Activated naive CD4-positive, alpha-beta T cell treated with Interleukin-2 at 50 U/mL for 16 hours (primary cell): ENCODE data around the gene IFNA10.
"Not testable (repeated sequence)": the region's sequence is repeated elsewhere in the genome, so short reads cannot be mapped to it uniquely, and the experiment has no call there.

Experiments used
- DNase-seq: peaks from one replicate; pipeline ENCODE4 v3.0.0-alpha.2; 2020

IFNA10 gene

GRCh38 chr9:21207043-21207442 is at the start of gene IFNA10:
TSS of gene IFNA10 (minus strand) at chr9:21207143. CDS start at chr9:21207097, 46 bp downstream.
- not testable (repeated sequence) for DNase-seq

- DNase-seq: no peak
Measured at GRCh38 chr9:21255538-21256212, 48.7 kb upstream of the IFNA10 start.

- no peak for DNase-seq
Measured at GRCh38 chr9:21252721-21253547, 46.0 kb upstream of the IFNA10 start.

- no peak for DNase-seq
Measured at GRCh38 chr9:21251638-21252037, 44.7 kb upstream of the IFNA10 start.

- DNase-seq: no peak
Measured at GRCh38 chr9:21251190-21251589, 44.2 kb upstream of the IFNA10 start.

- DNase-seq: no peak
Measured at GRCh38 chr9:21244836-21245235, 37.9 kb upstream of the IFNA10 start.

- no peak for DNase-seq
Measured at GRCh38 chr9:21239911-21240310, 33.0 kb upstream of the IFNA10 start, which contains the start of gene IFNA14. TSS of gene IFNA14 (minus strand) at chr9:21240005. CDS start at chr9:21239935, 70 bp downstream.

- DNase-seq: not testable (repeated sequence)
Measured at GRCh38 chr9:21236360-21236714, 29.4 kb upstream of the IFNA10 start.

GRCh38 chr9:21235468-21236359 is 28.8 kb upstream of the IFNA10 start:
- DNase-seq: peak; percentile 11

GRCh38 chr9:21234153-21234687 is 27.3 kb upstream of the IFNA10 start:
- no peak for DNase-seq

- DNase-seq: no peak
Measured at GRCh38 chr9:21233258-21233657, 26.3 kb upstream of the IFNA10 start.

- DNase-seq: no peak
Measured at GRCh38 chr9:21228122-21228521, 21.2 kb upstream of the IFNA10 start, which contains the start of gene IFNA17. TSS of gene IFNA17 (minus strand) at chr9:21228222. CDS start at chr9:21228173, 49 bp downstream.

- not testable (repeated sequence) for DNase-seq
Measured at GRCh38 chr9:21217211-21217610, 10.3 kb upstream of the IFNA10 start, which contains the start of gene IFNA16. TSS of gene IFNA16 (minus strand) at chr9:21217311. CDS start at chr9:21217305, 6 bp downstream.

GRCh38 chr9:21213411-21214326 is 6.7 kb upstream of the IFNA10 start:
- DNase-seq: not testable (repeated sequence)

- not testable (repeated sequence) for DNase-seq
Measured at GRCh38 chr9:21212160-21212559, 5.2 kb upstream of the IFNA10 start.

GRCh38 chr9:21210782-21211181 is 3.8 kb upstream of the IFNA10 start:
- not testable (repeated sequence) for DNase-seq

- no peak for DNase-seq
Measured at GRCh38 chr9:21210311-21210710, 3.4 kb upstream of the IFNA10 start.

- DNase-seq: no peak
Measured at GRCh38 chr9:21205204-21205603, 1.7 kb downstream of the IFNA10 start.

GRCh38 chr9:21202105-21202504 is 4.8 kb downstream of the IFNA10 start, which contains the start of gene IFNA7:
TSS of gene IFNA7 (minus strand) at chr9:21202205. CDS start at chr9:21202165, 40 bp downstream.
- not testable (repeated sequence) for DNase-seq

GRCh38 chr9:21194867-21195776 is 11.8 kb downstream of the IFNA10 start:
- DNase-seq: peak; percentile 32
